Gastroesophageal sphincter (tissue), 4 donors: ENCODE results near the gene ZCWPW1. TPM values are rescaled to one million over a fixed set of nuclear protein-coding genes. Genes with fewer than 3 reads are reported as not detected.
A peak's percentile ranks its signal among the peaks of the same experiment; 100 is the strongest.
"Not testable (repeated sequence)": the region's sequence is repeated elsewhere in the genome, so short reads cannot be mapped to it uniquely, and the experiment has no call there.

ENCODE experiments used
- ATAC-seq: fragments of 150-250 bp; one replicate; pipeline ENCODE4 v1.9.1; 2016; ENCODE audit warnings: mild to moderate bottlenecking, moderate library complexity
- H3K27ac ChIP-seq, 4 donors: fragments of 200-600 bp; sonication (generic) in 3 of 4; 1 replicate in 3 of 4; 2 replicates in 1 of 4; pipeline ENCODE4 v1.5.1; 2016 to 2019
- H3K27me3 ChIP-seq: fragments of 200-600 bp; sonication (generic); one replicate; pipeline ENCODE4 v1.5.1; 2019
- H3K36me3 ChIP-seq, 2 donors: fragments of 200-600 bp; sonication (generic); one replicate each; pipeline ENCODE4 v1.5.1; 2019; ENCODE audit warnings: control low read depth in 1 of 2
- H3K4me1 ChIP-seq, 3 donors: fragments of 200-600 bp; sonication (generic); 1 replicate in 2 of 3; 2 replicates in 1 of 3; pipeline ENCODE4 v1.5.1; 2016 to 2019; ENCODE audit warnings: control low read depth in 2 of 3
- H3K4me3 ChIP-seq, 2 donors: fragments of 200-600 bp; sonication (generic); one replicate each; pipeline ENCODE4 v1.5.1; 2019; ENCODE audit warnings: mild to moderate bottlenecking in 1 of 2, moderate library complexity in 1 of 2
- H3K9me3 ChIP-seq, 3 donors: fragments of 200-600 bp; sonication (generic); one replicate each; pipeline ENCODE4 v1.5.1; 2017 to 2019; ENCODE audit warnings: control low read depth in 2 of 3
- EP300 ChIP-seq: sonication (generic); formaldehyde crosslinking; IDR thresholded peaks from one replicate; pipeline ENCODE4 v1.6.1; 2017; ENCODE audit warnings: antibody characterized with exemption, mild to moderate bottlenecking
- POLR2A ChIP-seq, 2 donors: fragments of 450-650 bp; IDR thresholded peaks; one replicate each; pipeline ENCODE4 v1.6.1; 2017; ENCODE audit warnings: antibody characterized with exemption in 2 of 2, mild to moderate bottlenecking in 2 of 2, moderate library complexity in 1 of 2
- POLR2AphosphoS5 ChIP-seq: sonication (generic); formaldehyde crosslinking; IDR thresholded peaks from one replicate; pipeline ENCODE4 v1.6.1; 2017; ENCODE audit warnings: antibody characterized with exemption
- WGBS, 2 donors: methylation state at CpG; one replicate each; pipeline ENCODE4 v1.1.5; 2018; ENCODE audit warnings: low coverage in 1 of 2; 5-methylcytosine and 5-hydroxymethylcytosine counted together
- total RNA-seq, 4 donors: library from RNA; depleted of rRNA; stranded (reverse); fragments of >200 nt; gene quantifications; one replicate each; pipeline ENCODE4 v1.1.0, GENCODE V29; 2016
- TF ChIP-seq, protein P1 (sequence below), 4 experiments: fragments of 200-600 bp in 2 of 4; fragments of 450-650 bp in 2 of 4; sonication (generic) in 1 of 4; IDR thresholded peaks; one replicate each; pipeline ENCODE4 v1.5.1; 2017 to 2019; ENCODE audit warnings: antibody characterized with exemption in 4 of 4, mild to moderate bottlenecking in 2 of 4, moderate library complexity in 2 of 4

Gene ZCWPW1
- total RNA-seq, 4 donors from 2014 or later, result 4.9 to 8.2 (median 5.8) TPM

DNA sequence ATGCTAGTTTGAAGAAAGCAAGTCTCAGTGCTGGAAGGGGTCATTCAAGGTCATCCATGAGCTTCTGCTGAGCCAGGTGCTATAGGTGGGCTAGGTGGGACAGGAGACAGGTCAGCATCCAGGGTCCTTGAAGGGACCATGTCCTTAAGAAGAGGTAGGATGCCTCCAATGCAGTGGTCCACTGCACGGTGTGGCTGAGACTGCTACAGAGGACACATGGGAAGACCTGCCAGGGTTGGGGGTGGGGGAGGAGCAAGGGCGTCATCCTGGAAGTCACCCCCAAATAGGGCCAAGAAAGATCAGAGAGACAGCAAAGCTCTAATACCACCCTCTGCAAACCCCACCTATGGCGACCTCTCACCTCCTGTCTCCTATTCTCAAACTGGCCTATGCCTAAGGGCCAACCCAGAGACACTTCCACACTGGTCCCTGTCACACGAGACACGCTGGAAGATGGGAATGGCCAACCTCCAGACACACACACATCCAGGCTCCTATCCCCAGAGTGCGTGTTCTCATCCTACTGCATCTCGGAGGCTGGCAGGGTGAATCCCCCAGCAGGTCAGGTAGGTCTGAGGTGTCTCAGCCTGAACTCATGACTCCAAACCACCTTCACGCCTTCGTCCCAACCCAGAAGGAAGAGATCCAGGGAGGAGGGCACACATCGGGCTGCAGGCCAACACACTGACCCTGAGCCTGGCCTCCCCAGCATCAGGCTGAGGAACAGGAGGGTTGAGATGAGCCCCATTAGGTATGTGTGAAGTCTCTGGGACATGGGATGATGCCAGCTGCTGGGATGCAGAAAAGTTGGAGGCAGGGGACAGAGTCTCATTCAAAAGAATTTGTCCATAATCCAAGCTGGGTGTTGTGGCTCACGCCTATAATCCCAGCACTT is 13.4 kb upstream of the ZCWPW1 start:
- TF ChIP-seq EP300, result no peak
- no peak for TF ChIP-seq POLR2A (IDR thresholded peaks at IDR 0.05)
- no peak for TF ChIP-seq POLR2AphosphoS5
- TF ChIP-seq, protein P1, sequence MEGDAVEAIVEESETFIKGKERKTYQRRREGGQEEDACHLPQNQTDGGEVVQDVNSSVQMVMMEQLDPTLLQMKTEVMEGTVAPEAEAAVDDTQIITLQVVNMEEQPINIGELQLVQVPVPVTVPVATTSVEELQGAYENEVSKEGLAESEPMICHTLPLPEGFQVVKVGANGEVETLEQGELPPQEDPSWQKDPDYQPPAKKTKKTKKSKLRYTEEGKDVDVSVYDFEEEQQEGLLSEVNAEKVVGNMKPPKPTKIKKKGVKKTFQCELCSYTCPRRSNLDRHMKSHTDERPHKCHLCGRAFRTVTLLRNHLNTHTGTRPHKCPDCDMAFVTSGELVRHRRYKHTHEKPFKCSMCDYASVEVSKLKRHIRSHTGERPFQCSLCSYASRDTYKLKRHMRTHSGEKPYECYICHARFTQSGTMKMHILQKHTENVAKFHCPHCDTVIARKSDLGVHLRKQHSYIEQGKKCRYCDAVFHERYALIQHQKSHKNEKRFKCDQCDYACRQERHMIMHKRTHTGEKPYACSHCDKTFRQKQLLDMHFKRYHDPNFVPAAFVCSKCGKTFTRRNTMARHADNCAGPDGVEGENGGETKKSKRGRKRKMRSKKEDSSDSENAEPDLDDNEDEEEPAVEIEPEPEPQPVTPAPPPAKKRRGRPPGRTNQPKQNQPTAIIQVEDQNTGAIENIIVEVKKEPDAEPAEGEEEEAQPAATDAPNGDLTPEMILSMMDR (IDR thresholded peaks at IDR 0.05), result no peak
- no peaks in the 10 kb centered on the region for H3K9me3 ChIP-seq
- 57 to 96% methylated on average over 1 to 4 of the region's 11 CpGs for WGBS, 2 donors

GRCh38 chr7:100439244-100439643 is 10.7 kb upstream of the ZCWPW1 start:
- not testable (repeated sequence) for H3K27me3 ChIP-seq, H3K4me3 ChIP-seq, H3K9me3 ChIP-seq, ATAC-seq, H3K27ac ChIP-seq, H3K36me3 ChIP-seq
- peaks cover 0 to 28% (median 10%) of the 10 kb centered on the region in 3 donors for H3K4me1 ChIP-seq
- 80 to 92% methylated on average over 2 to 7 of the region's 7 CpGs for WGBS, 2 donors

More for the DNA sequence above, 13.4 kb upstream of the ZCWPW1 start:
- no peak overlapping the region for H3K4me3 ChIP-seq
- H3K36me3 ChIP-seq, result no peaks in the 10 kb centered on the region
- H3K27me3 ChIP-seq, result no peaks in the 10 kb centered on the region
- H3K27ac ChIP-seq, result no peak overlapping the region
- H3K4me1 ChIP-seq, result peaks cover 0 to 13% (median 4%) of the 10 kb centered on the region in 3 donors
- no peak for ATAC-seq

DNA sequence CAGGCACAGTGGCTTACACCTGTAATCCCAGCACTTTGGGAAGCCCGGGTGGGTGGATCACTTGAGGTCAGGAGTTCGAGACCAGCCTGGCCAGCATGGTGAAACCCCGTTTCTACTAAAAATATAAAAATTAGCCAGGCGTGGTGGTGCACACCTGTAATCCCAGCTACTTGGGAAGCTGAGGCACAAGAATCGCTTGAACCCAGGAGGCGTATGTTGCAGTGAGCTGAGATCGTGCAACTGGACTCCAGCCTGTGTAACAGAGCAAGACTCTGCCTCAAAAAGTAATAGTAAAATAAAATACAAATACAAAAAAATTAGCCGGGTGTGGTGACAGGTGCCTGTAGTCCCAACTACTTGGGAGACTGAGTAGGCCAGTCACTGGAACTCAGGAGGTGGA is 10.2 kb upstream of the ZCWPW1 start:
- peaks cover 0 to 29% (median 10%) of the 10 kb centered on the region in 3 donors for H3K4me1 ChIP-seq
- not testable (repeated sequence) for H3K4me3 ChIP-seq, H3K27me3 ChIP-seq, ATAC-seq, H3K9me3 ChIP-seq, H3K27ac ChIP-seq
- WGBS, 2 donors, result 90 to 100% methylated on average over 3 to 8 of the region's 8 CpGs
- peaks cover 0 to 12% of the 10 kb centered on the region in 2 donors for H3K36me3 ChIP-seq

DNA sequence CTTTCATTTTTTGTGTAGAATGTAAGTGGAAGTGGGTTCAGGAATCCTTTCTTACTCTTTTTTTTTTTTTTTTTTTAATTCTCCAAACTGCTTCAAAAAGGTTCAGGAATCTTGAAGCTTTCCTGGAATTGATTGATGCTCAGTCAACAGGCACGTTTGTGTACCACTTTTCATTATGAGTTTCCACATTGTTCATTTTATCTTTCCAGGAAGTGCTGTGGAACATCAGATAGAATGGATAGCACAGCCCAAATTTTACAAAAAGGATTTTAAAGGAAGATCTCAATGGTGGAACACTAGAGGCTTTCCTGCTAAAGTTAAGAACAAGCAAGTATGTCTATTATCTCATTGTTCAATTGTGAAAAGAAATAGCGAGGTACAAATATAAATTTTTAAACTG is 9.7 kb upstream of the ZCWPW1 start:
- 46 to 51% methylated on average over 2 of the region's 2 CpGs for WGBS, 2 donors
- H3K4me1 ChIP-seq, result peaks cover 0 to 35% (median 10%) of the 10 kb centered on the region in 3 donors
- peaks cover 0 to 17% of the 10 kb centered on the region in 2 donors for H3K36me3 ChIP-seq
- no peak overlapping the region for H3K4me3 ChIP-seq
- ATAC-seq, result no peak
- H3K27me3 ChIP-seq, result no peaks in the 10 kb centered on the region
- TF ChIP-seq, protein P1 (IDR thresholded peaks at IDR 0.05), result no peak
- no peak for TF ChIP-seq EP300
- no peak for TF ChIP-seq POLR2AphosphoS5
- no peak for TF ChIP-seq POLR2A (IDR thresholded peaks at IDR 0.05)
- no peak overlapping the region for H3K27ac ChIP-seq
- no peaks in the 10 kb centered on the region for H3K9me3 ChIP-seq

DNA sequence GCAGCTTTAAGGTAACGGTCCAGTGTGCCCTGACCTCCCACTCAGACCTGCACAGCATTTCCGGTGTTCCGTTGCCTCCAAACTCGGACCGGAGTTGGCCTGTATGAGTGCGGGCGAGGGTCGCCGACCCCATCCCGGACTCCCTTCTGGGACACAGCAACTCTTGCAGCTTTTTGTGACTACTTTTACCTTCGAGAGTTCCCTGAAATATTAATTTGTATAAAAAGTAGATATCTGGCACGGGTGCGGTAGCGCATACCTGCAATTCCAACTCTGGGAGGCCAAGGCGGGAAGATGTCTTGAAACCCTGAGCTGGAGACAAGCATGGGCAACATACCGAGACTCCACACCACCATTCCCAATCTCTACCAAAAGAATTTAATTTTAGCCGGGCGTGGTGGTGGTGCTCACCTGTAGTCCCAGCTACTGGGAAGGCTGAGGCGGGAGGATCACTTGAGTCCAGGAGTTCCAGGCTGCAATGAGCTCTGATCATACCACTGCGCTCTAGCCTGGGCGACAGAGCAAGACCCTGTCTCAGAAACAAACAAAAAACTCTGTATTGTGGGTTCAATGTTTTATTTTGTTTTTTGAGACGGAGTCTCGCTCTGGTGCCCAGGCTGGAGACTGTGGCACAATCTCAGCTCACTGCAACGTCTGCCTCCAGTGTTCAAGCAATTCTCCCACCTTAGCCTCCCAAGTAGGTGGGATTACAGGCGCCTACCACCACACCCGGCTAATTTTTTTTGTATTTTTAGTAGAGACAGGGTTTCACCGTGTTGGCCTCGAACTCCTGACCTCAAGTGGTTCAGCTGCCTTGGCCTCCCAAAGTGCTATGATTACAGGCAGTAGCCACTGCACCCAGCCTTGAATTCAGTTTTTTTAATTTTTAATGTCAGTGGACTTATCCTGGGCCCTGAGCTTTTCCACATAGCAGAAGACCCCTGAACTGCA is 8.9 kb upstream of the ZCWPW1 start:
- Histone ChIP-seq H3K27me3 (no peaks in the 10 kb centered on the region), H3K9me3 (no peaks in the 10 kb centered on the region), H3K36me3 (peaks cover 0 to 25% of the 10 kb centered on the region in 2 donors), H3K4me3 (peak overlapping the region in 1 of 2 donors; percentile 92), H3K27ac (peak overlapping the region in 3 of 4 donors; percentile 92 to 99 (median 96)), H3K4me1 (peaks cover 0 to 42% (median 16%) of the 10 kb centered on the region in 3 donors)
- WGBS, 2 donors, result 60 to 77% methylated on average over 1 to 12 of the region's 28 CpGs
- ATAC-seq, result no peak
- TF ChIP-seq, protein P1 (IDR thresholded peaks at IDR 0.05), result no peak
- TF ChIP-seq POLR2AphosphoS5, result no peak
- no peak for TF ChIP-seq EP300
- no peak for TF ChIP-seq POLR2A (IDR thresholded peaks at IDR 0.05)
